Transverse colon (tissue), 4 donors: ENCODE measurements around the gene JUP. TPM values are rescaled to one million over a fixed set of nuclear protein-coding genes. Genes with fewer than 3 reads are reported as not detected.

Experiments
- DNase-seq: peaks from one replicate; pipeline ENCODE4 v3.0.0-alpha.2; 2019
- H3K27ac ChIP-seq, 4 donors: fragments of 200-600 bp; sonication (generic); 2 replicates each; pipeline ENCODE4 v1.5.1; 2016 to 2018; ENCODE audit warnings: inconsistent platforms in 4 of 4
- H3K27me3 ChIP-seq: fragments of 200-600 bp; sonication (generic); 2 replicates; pipeline ENCODE4 v1.5.1; 2017; ENCODE audit warnings: inconsistent platforms
- H3K36me3 ChIP-seq, 4 donors: fragments of 200-600 bp; sonication (generic); 2 replicates each; pipeline ENCODE4 v1.5.1; 2017 to 2019; ENCODE audit warnings: inconsistent platforms in 4 of 4
- H3K4me1 ChIP-seq, 4 donors: fragments of 200-600 bp; sonication (generic); 2 replicates each; pipeline ENCODE4 v1.5.1; 2017 to 2020; ENCODE audit warnings: inconsistent platforms in 4 of 4
- H3K4me3 ChIP-seq, 4 donors: fragments of 200-600 bp; sonication (generic); 1 replicate in 1 of 4; 2 replicates in 3 of 4; pipeline versions ENCODE4 v1.5.1 to v1.6.1; 2017 to 2019; ENCODE audit warnings: inconsistent platforms in 4 of 4
- H3K9me3 ChIP-seq, 2 donors: fragments of 200-600 bp; sonication (generic); 2 replicates each; pipeline ENCODE4 v1.5.1; 2017 to 2019; ENCODE audit warnings: inconsistent platforms in 2 of 2
- EP300 ChIP-seq: sonication (generic); formaldehyde crosslinking; IDR thresholded peaks from one replicate; pipeline ENCODE4 v1.6.1; 2017; ENCODE audit warnings: antibody characterized with exemption, low read depth
- POLR2A ChIP-seq: fragments of 450-650 bp; IDR thresholded peaks from one replicate; pipeline ENCODE4 v1.6.1; 2016; ENCODE audit warnings: antibody characterized with exemption, mild to moderate bottlenecking, moderate library complexity
- POLR2AphosphoS5 ChIP-seq, 3 donors: sonication (generic); formaldehyde crosslinking; IDR thresholded peaks; one replicate each; pipeline ENCODE4 v1.6.1; 2016; ENCODE audit warnings: antibody characterized with exemption in 3 of 3
- WGBS, 2 donors: methylation state at CpG; one replicate each; pipeline ENCODE4 v1.1.5; 2018; ENCODE audit warnings: low coverage in 1 of 2; 5-methylcytosine and 5-hydroxymethylcytosine counted together
- in situ Hi-C, 4 donors: fragments of 200-750 bp; cut with MboI; loops; one replicate each; pipeline versions ENCODE4 v1.15.0 to v1.15.1; 2017; ENCODE audit warnings: low sequenced_read_pairs in 3 of 4, low pct_ligation_motif_present in 1 of 4, low pct_unique_long_range_greater_than_20kb in 1 of 4
- intact Hi-C: fragments of 100-400 bp; cut with DNase I; formaldehyde crosslinking; loops from one replicate; pipeline ENCODE4 v1.15.1; 2023; ENCODE audit warnings: low total_unique reads
- total RNA-seq, 4 donors: library from RNA; depleted of rRNA; stranded (reverse); fragments of >200 nt; gene quantifications; one replicate each; pipeline ENCODE4 v1.1.0, GENCODE V29; 2016
- TF ChIP-seq, protein P1 (sequence below), 5 experiments: fragments of 200-600 bp in 3 of 5; fragments of 450-650 bp in 2 of 5; sonication (generic) in 3 of 5; IDR thresholded peaks; 1 replicate in 2 of 5; 2 replicates in 3 of 5; pipeline ENCODE4 v1.5.1; 2016 to 2017; ENCODE audit warnings: antibody characterized with exemption in 5 of 5, inconsistent platforms in 3 of 5, mild to moderate bottlenecking in 2 of 5, moderate library complexity in 1 of 5

Gene JUP
- total RNA-seq, 4 donors from 2014 or later: 396 to 595 (median 513) TPM

- intact Hi-C loops: no loop called here
- H3K27me3 ChIP-seq: no peaks in the 10 kb centered on the region
- peak; percentile 23 for DNase-seq
- in situ Hi-C loops: no loop called here
- H3K9me3 ChIP-seq: no peaks in the 10 kb centered on the region
- TF ChIP-seq POLR2AphosphoS5 (IDR thresholded peaks at IDR 0.05) (no peak), POLR2A (no peak), EP300 (no peak)
- TF ChIP-seq, protein P1, sequence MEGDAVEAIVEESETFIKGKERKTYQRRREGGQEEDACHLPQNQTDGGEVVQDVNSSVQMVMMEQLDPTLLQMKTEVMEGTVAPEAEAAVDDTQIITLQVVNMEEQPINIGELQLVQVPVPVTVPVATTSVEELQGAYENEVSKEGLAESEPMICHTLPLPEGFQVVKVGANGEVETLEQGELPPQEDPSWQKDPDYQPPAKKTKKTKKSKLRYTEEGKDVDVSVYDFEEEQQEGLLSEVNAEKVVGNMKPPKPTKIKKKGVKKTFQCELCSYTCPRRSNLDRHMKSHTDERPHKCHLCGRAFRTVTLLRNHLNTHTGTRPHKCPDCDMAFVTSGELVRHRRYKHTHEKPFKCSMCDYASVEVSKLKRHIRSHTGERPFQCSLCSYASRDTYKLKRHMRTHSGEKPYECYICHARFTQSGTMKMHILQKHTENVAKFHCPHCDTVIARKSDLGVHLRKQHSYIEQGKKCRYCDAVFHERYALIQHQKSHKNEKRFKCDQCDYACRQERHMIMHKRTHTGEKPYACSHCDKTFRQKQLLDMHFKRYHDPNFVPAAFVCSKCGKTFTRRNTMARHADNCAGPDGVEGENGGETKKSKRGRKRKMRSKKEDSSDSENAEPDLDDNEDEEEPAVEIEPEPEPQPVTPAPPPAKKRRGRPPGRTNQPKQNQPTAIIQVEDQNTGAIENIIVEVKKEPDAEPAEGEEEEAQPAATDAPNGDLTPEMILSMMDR (IDR thresholded peaks at IDR 0.05): no peak
- H3K36me3 ChIP-seq: peaks cover 0 to 16% (median 11%) of the 10 kb centered on the region in 4 donors
- no peak overlapping the region for H3K4me3 ChIP-seq
- H3K4me1 ChIP-seq: peaks cover 57 to 74% (median 71%) of the 10 kb centered on the region in 4 donors
- 49% methylated on average over 8 of the region's 8 CpGs; no CpG with 5 or more reads in 1 of the 2 donors for WGBS, 2 donors
- H3K27ac ChIP-seq: peak overlapping the region; percentile 91 to 96 (median 92)
Measured at GRCh38 chr17:41773731-41774193, 12.7 kb downstream of the JUP start.

GRCh38 chr17:41773190-41773588 lies 13.3 kb downstream of the JUP start:
- Histone ChIP-seq H3K27me3 (no peaks in the 10 kb centered on the region), H3K4me3 (peak overlapping the region in 1 of 4 donors; percentile 6), H3K4me1 (peaks cover 56 to 69% (median 67%) of the 10 kb centered on the region in 4 donors), H3K9me3 (no peaks in the 10 kb centered on the region), H3K27ac (peak overlapping the region; percentile 91 to 96 (median 92)), H3K36me3 (peaks cover 0 to 18% (median 11%) of the 10 kb centered on the region in 4 donors)
- intact Hi-C loops: no loop called here
- DNase-seq: peak; percentile 93
- in situ Hi-C loops: no loop called here
- TF ChIP-seq POLR2A (peak; percentile 79), POLR2AphosphoS5 (IDR thresholded peaks at IDR 0.05) (peak; percentile 81 to 85 (median 85))
- TF ChIP-seq, protein P1 (IDR thresholded peaks at IDR 0.05): no peak
- WGBS, 2 donors: 43% methylated on average over 12 of the region's 12 CpGs; no CpG with 5 or more reads in 1 of the 2 donors

DNA sequence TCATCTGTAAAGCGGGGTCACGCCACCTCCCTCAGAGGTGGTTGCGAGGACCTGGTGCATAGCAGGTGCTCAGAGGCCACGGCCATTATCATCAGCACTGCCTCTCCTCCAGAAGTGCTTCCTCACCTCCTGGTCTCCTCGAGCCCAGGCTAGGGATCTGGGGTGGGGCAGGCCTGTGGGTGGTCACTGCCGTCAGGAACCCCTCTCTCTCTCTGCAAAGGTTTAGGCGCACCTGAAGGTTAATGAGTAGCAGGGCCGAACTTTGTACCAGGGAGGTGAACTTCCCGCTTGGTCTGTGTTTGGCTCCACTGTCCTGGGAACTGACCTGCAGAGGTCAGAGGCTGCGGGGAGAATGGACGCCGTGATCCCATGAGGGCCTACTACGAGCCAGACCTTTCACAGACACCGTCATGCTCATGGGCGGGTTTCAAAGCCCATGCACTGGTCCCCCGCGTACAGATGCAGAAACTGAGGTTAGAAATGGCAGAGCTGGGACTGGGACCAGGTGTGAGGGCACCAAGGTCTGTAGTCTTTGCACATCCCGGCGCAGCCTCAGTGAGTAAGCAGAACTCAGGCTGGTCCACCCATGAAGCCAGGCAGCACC lies 13.8 kb downstream of the JUP start:
- Histone ChIP-seq H3K36me3 (peaks cover 0 to 21% (median 12%) of the 10 kb centered on the region in 4 donors), H3K9me3 (no peaks in the 10 kb centered on the region), H3K4me3 (peak overlapping the region in 2 of 4 donors; percentile 6 to 11), H3K27me3 (no peaks in the 10 kb centered on the region), H3K4me1 (peaks cover 52 to 64% (median 62%) of the 10 kb centered on the region in 4 donors), H3K27ac (peak overlapping the region; percentile 91 to 96 (median 92))
- WGBS, 2 donors: 56% methylated on average over 19 of the region's 19 CpGs; no CpG with 5 or more reads in 1 of the 2 donors
- intact Hi-C loops (no loop called here), in situ Hi-C loops (no loop called here)
- TF ChIP-seq, protein P1 (IDR thresholded peaks at IDR 0.05): no peak
- TF ChIP-seq POLR2AphosphoS5 (IDR thresholded peaks at IDR 0.05): no peak
- peak; percentile 58 for DNase-seq

DNA sequence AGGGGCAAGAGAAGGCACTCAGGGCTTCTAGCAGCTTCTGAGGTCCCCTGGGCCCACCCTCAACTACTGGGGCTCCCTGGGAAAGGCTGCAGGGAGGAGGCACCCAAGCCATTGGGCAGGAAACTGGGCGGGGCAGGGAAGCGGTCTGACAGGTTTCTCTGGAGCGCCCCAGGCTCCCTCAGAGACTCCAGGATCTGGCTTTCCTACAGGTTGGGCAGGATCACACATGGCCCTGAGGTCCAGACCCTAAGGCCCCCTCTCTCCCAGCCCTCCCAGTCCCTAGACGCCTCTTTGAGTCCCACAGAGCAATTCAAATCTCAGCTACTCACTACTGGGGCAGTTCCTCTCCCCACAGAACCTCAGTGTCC lies 14.3 kb downstream of the JUP start:
- in situ Hi-C loops: no loop called here
- intact Hi-C loops: no loop called here

More for the DNA sequence above, 14.3 kb downstream of the JUP start:
- Histone ChIP-seq H3K27me3 (no peaks in the 10 kb centered on the region), H3K27ac (peak overlapping the region; percentile 91 to 96 (median 92)), H3K4me3 (peak overlapping the region in 1 of 4 donors; percentile 11), H3K36me3 (peaks cover 0 to 26% (median 14%) of the 10 kb centered on the region in 4 donors), H3K4me1 (peaks cover 48 to 60% (median 57%) of the 10 kb centered on the region in 4 donors), H3K9me3 (no peaks in the 10 kb centered on the region)
- WGBS, 2 donors: 63% methylated on average over 4 of the region's 4 CpGs; no CpG with 5 or more reads in 1 of the 2 donors
- peak; percentile 45 for TF ChIP-seq POLR2A
- TF ChIP-seq, protein P1 (IDR thresholded peaks at IDR 0.05): no peak
- peak; percentile 41 to 66 (median 55) for TF ChIP-seq POLR2AphosphoS5 (IDR thresholded peaks at IDR 0.05)
- no peak for TF ChIP-seq EP300
- DNase-seq: peak; percentile 90
